A204.1 (cell line): ENCODE measurements around the gene CALM3.

Source experiments
- FAIRE-seq: peaks from 2 replicates; lab custom pipeline; 2012; peaks lifted over from hg19 to GRCh38; lab: Jason Lieb, UNC

Gene CALM3

GRCh38 chr19:46639358-46640182 lies 38.4 kb downstream of the CALM3 start:
- no peak for FAIRE-seq

GRCh38 chr19:46640656-46641055 lies 39.5 kb downstream of the CALM3 start:
- FAIRE-seq = no peak

GRCh38 chr19:46644720-46645119 lies 43.6 kb downstream of the CALM3 start:
- no peak for FAIRE-seq

GRCh38 chr19:46646402-46646801 lies 45.3 kb downstream of the CALM3 start:
- FAIRE-seq = no peak

GRCh38 chr19:46648060-46648960 lies 47.2 kb downstream of the CALM3 start:
- FAIRE-seq = no peak

GRCh38 chr19:46648961-46649960 lies 48.1 kb downstream of the CALM3 start:
- FAIRE-seq = no peak

GRCh38 chr19:46650445-46650844 lies 49.3 kb downstream of the CALM3 start:
- no peak for FAIRE-seq

GRCh38 chr19:46654621-46655152 lies 53.6 kb downstream of the CALM3 start:
- FAIRE-seq = no peak

- no peak for FAIRE-seq
Measured at GRCh38 chr19:46656541-46656940, 55.4 kb downstream of the CALM3 start.

GRCh38 chr19:46659151-46660007 lies 58.2 kb downstream of the CALM3 start:
- no peak for FAIRE-seq

- no peak for FAIRE-seq
Measured at GRCh38 chr19:46660008-46660517, 58.9 kb downstream of the CALM3 start.
